ENCODE measurements around the gene UGT1A9.

- TF ChIP-seq, protein P1, sequence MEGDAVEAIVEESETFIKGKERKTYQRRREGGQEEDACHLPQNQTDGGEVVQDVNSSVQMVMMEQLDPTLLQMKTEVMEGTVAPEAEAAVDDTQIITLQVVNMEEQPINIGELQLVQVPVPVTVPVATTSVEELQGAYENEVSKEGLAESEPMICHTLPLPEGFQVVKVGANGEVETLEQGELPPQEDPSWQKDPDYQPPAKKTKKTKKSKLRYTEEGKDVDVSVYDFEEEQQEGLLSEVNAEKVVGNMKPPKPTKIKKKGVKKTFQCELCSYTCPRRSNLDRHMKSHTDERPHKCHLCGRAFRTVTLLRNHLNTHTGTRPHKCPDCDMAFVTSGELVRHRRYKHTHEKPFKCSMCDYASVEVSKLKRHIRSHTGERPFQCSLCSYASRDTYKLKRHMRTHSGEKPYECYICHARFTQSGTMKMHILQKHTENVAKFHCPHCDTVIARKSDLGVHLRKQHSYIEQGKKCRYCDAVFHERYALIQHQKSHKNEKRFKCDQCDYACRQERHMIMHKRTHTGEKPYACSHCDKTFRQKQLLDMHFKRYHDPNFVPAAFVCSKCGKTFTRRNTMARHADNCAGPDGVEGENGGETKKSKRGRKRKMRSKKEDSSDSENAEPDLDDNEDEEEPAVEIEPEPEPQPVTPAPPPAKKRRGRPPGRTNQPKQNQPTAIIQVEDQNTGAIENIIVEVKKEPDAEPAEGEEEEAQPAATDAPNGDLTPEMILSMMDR (conservative IDR thresholded peaks at IDR 0.05): no peak
- TF ChIP-seq EZH2 (IDR thresholded peaks at IDR 0.05; ENCODE audit: low read depth): no peak
These were observed 132.3 kb downstream of the UGT1A9 start for GRCh38 chr2:233803994-233804393.

Measured in PC-9 (cell line).